Fibroblast of skin of scalp (primary cell): Measurements from ENCODE around the gene GPR137B.

ENCODE experiments used
- DNase-seq: peaks from one replicate; pipeline ENCODE4 v3.0.0-alpha.2; 2013

GPR137B gene

DNA sequence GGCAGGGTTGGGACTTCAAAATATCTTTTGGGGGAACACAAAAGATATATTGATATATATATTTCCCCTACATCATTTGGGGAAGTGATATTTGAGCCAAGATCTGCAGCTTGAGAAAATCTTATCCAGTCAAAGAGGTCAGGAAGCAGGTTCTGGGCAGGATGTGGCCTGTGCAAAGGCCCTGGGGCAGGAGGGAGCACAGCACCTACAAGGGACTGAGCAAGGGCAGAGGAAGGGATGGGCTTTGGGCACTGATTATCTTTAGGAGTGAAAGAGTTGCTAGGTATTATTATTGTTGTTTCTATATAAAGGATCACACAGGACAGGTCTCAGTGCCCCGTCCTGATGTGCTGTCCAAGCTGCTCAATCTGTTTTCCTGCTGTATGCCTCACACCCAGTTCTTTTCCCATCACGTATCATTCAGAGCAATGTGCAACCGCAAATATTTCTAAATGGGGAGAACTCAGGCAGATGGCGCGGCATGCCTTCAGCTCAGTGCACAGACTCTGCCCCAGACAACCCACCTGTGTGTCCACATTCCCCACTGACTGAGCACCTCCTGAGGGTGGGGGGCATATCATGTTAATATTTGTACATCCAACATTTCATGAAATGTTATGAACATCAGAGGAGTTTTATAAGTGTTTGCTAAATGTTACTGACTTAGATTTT lies 28.1 kb upstream of the GPR137B start:
- no peak for DNase-seq

DNA sequence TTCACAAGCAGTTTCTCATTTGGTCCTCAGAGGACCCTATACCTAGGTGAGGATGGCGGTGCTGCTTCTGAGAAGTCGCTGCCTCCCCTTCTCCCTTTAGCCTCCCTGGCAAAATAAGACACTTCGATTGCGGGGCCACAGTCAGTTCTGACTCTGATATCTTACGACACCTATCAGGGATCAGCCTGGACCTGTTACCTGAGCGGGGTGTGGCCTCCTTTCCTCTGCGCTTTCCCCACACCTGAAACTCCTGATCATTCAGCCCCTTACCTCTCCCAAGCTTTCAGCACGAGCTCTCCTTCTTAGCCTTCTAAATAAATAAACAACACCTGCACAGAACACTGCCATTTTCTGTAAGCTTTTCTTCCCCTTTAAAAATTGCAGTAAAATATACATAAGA lies 24.6 kb upstream of the GPR137B start:
- no peak for DNase-seq

- DNase-seq, result no peak
Observed at GRCh38 chr1:236119943-236120484, 22.3 kb upstream of the GPR137B start.

DNA sequence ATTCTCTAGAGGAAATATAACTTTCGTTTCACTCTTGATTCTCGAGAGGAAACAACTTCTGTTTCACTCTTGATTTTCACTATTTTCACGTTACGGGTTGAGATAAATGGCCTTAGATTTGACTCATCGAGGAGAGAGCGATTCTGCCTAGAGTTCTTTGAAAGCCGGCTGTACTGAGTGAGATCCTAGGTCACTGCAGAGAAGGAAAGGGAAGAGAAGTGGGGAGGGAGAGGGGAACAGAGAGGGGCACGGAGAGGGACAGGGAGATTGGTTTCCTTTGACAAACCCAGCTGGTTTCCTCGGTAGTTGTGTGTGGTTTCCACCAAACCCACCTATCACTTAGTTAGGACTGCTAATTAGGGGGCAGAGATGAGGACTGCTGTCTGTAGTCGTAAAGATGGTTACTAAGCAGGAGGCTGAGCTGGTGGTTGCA lies 21.6 kb upstream of the GPR137B start:
- DNase-seq, result no peak

- no peak for DNase-seq
Observed at GRCh38 chr1:236122176-236122575, 20.2 kb upstream of the GPR137B start.

- DNase-seq, result no peak
Observed at GRCh38 chr1:236123563-236123962, 18.8 kb upstream of the GPR137B start.

GRCh38 chr1:236124965-236125364 lies 17.4 kb upstream of the GPR137B start:
- DNase-seq, result no peak

- DNase-seq, result no peak
Observed at GRCh38 chr1:236127045-236127444, 15.3 kb upstream of the GPR137B start.

GRCh38 chr1:236128646-236129178 lies 13.6 kb upstream of the GPR137B start:
- DNase-seq, result no peak

- no peak for DNase-seq
Observed at GRCh38 chr1:236129306-236129705, 13.0 kb upstream of the GPR137B start.

GRCh38 chr1:236130372-236130771 lies 12.0 kb upstream of the GPR137B start:
- DNase-seq, result no peak

DNA sequence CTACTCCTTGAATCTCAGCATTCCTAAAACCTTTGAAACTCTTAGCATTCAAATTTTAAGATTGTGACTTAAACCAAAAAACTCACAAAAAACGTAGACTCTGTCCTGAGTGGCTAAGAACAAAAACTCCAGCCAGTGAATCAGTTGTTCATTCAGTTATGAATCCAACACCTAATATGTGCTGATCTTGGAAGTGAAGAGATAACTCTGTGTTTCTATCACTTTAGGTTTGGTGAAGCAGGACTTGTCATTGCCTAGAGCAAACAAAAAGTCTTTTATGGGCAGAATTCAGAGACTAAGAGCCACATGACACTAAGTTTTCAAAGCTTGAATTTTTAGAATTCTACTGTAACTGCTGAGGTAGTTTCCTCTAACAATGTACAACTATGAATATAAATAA lies 10.4 kb upstream of the GPR137B start:
- no peak for DNase-seq

DNA sequence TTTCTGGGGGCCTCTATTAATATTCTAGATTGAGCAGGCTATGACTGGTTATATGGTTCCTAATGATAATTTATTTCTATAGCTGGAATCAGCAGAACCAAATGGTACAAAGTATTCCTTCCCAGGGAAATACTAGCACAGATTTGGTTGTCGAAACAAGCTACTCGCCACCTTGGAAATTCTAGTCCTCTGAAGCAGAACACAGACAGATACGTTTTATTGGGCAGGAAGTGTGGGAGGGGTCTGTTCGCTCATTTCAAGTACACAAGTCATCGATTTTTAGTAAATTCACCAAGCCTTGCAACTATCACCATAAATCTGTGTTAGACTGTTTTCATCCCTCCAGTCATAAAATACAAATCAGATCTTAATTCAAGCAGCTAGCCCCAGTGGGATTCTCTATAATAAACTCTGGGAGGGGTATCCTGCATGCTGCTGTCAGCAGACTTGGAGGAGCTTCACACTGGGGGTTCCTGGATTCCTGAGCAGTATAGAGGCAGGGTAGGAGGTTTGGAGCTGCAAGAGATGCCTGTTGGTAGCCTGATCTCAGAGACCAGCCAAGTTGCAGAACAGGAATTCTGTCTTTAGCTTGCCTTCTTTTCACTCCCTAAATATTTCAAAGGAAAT lies 9.8 kb upstream of the GPR137B start:
- DNase-seq, result no peak

- DNase-seq, result no peak
Observed at GRCh38 chr1:236133339-236133738, 9.0 kb upstream of the GPR137B start.

GRCh38 chr1:236133802-236134201 lies 8.5 kb upstream of the GPR137B start:
- DNase-seq, result no peak

DNA sequence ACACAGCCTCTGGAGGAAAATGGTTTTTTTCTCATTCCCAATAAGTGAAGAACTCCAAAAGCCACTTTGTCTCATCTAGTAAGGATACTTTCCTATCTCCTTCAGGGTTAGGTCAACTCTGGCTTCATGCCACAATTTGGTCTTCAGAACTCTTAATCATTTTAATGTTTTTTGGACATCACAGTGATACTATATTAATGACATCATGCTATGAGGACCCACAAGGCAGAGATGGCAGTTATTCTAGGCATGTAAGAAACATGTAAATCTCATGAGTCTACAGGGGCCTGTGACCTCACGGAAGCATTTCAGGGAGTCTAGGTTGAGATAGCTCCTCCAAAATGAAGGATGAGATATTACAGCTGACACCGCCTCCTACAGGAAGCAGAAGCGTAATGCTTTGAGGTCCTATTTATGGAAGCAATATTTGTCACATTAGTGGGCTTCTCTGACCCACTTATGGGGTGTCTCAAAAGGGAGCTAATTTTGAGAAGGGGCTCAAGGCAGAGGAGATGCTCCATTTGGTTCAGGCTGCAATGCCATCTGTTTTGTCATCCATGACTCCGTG lies 5.0 kb upstream of the GPR137B start:
- DNase-seq, result no peak

- no peak for DNase-seq
Observed at GRCh38 chr1:236139495-236139894, 2.8 kb upstream of the GPR137B start.

GRCh38 chr1:236140705-236141446 lies 1.5 kb upstream of the GPR137B start:
- no peak for DNase-seq

- peak; percentile 33 for DNase-seq
Observed at GRCh38 chr1:236141447-236142252, 689 bp upstream of the GPR137B start.

GRCh38 chr1:236143104-236143948 lies 987 bp downstream of the GPR137B start:
- peak; percentile 48 for DNase-seq

GRCh38 chr1:236144033-236144432 lies 1.7 kb downstream of the GPR137B start:
- no peak for DNase-seq
